ENCODE measurements around the gene TRIM66.
"Not testable (repeated sequence)": the region's sequence is repeated elsewhere in the genome, so short reads cannot be mapped to it uniquely, and the experiment has no call there.

The TRIM66 gene

GRCh38 chr11:8685306-8685705 lies 2.8 kb upstream of the TRIM66 start:
- peaks cover 12% of the 10 kb centered on the region for H3K36me3 ChIP-seq (ENCODE audit: control insufficient read depth, insufficient read depth, low read length)
- no peak overlapping the region for H3K9ac ChIP-seq (ENCODE audit: low read length)
- H3K9me3 ChIP-seq (ENCODE audit: control insufficient read depth, low read length), result no peaks in the 10 kb centered on the region
- H3K4me1 ChIP-seq (ENCODE audit: control insufficient read depth, insufficient read depth, low read length), result peaks cover 27% of the 10 kb centered on the region
- no peak overlapping the region for H3K4me3 ChIP-seq (ENCODE audit: low read length)
- H3K27me3 ChIP-seq (ENCODE audit: control insufficient read depth, insufficient read depth, low read length), result no peaks in the 10 kb centered on the region

- Histone ChIP-seq H3K9ac (ENCODE audit: low read length) (peak overlapping the region; percentile 99), H3K4me1 (ENCODE audit: control insufficient read depth, insufficient read depth, low read length) (peaks cover 27% of the 10 kb centered on the region), H3K4me3 (ENCODE audit: low read length) (peak overlapping the region; percentile 98), H3K36me3 (ENCODE audit: control insufficient read depth, insufficient read depth, low read length) (peaks cover 12% of the 10 kb centered on the region), H3K27me3 (ENCODE audit: control insufficient read depth, insufficient read depth, low read length) (no peaks in the 10 kb centered on the region), H3K9me3 (ENCODE audit: control insufficient read depth, low read length) (no peaks in the 10 kb centered on the region)
These were observed 2.3 kb upstream of the TRIM66 start for GRCh38 chr11:8684600-8685290.

- H3K36me3 ChIP-seq (ENCODE audit: control insufficient read depth, insufficient read depth, low read length), result peaks cover 12% of the 10 kb centered on the region
- peak overlapping the region; percentile 98 for H3K4me3 ChIP-seq (ENCODE audit: low read length)
- H3K4me1 ChIP-seq (ENCODE audit: control insufficient read depth, insufficient read depth, low read length), result peaks cover 34% of the 10 kb centered on the region
- H3K9ac ChIP-seq (ENCODE audit: low read length), result peak overlapping the region; percentile 99
- no peaks in the 10 kb centered on the region for H3K27me3 ChIP-seq (ENCODE audit: control insufficient read depth, insufficient read depth, low read length)
- H3K9me3 ChIP-seq (ENCODE audit: control insufficient read depth, low read length), result no peaks in the 10 kb centered on the region
These were observed 796 bp upstream of the TRIM66 start for GRCh38 chr11:8683115-8683807.

- H3K4me1 ChIP-seq (ENCODE audit: control insufficient read depth, insufficient read depth, low read length), result peaks cover 26% of the 10 kb centered on the region
- no peaks in the 10 kb centered on the region for H3K9me3 ChIP-seq (ENCODE audit: control insufficient read depth, low read length)
- peak overlapping the region; percentile 98 for H3K4me3 ChIP-seq (ENCODE audit: low read length)
- no peaks in the 10 kb centered on the region for H3K27me3 ChIP-seq (ENCODE audit: control insufficient read depth, insufficient read depth, low read length)
- peak overlapping the region; percentile 99 for H3K9ac ChIP-seq (ENCODE audit: low read length)
- H3K36me3 ChIP-seq (ENCODE audit: control insufficient read depth, insufficient read depth, low read length), result peaks cover 12% of the 10 kb centered on the region
These were observed 595 bp downstream of the TRIM66 start for GRCh38 chr11:8681837-8682302.

- Histone ChIP-seq H3K9ac (ENCODE audit: low read length) (no peak overlapping the region), H3K4me1 (ENCODE audit: control insufficient read depth, insufficient read depth, low read length) (peaks cover 14% of the 10 kb centered on the region), H3K27me3 (ENCODE audit: control insufficient read depth, insufficient read depth, low read length) (no peaks in the 10 kb centered on the region), H3K9me3 (ENCODE audit: control insufficient read depth, low read length) (no peaks in the 10 kb centered on the region), H3K4me3 (ENCODE audit: low read length) (no peak overlapping the region), H3K36me3 (ENCODE audit: control insufficient read depth, insufficient read depth, low read length) (no peaks in the 10 kb centered on the region)
These were observed 3.5 kb downstream of the TRIM66 start for GRCh38 chr11:8679006-8679405.

- Histone ChIP-seq H3K36me3 (ENCODE audit: control insufficient read depth, insufficient read depth, low read length) (no peaks in the 10 kb centered on the region), H3K4me3 (ENCODE audit: low read length) (no peak overlapping the region), H3K4me1 (ENCODE audit: control insufficient read depth, insufficient read depth, low read length) (peaks cover 7% of the 10 kb centered on the region), H3K27me3 (ENCODE audit: control insufficient read depth, insufficient read depth, low read length) (no peaks in the 10 kb centered on the region), H3K9ac (ENCODE audit: low read length) (no peak overlapping the region), H3K9me3 (ENCODE audit: control insufficient read depth, low read length) (no peaks in the 10 kb centered on the region)
These were observed 6.0 kb downstream of the TRIM66 start for GRCh38 chr11:8676458-8676857.

GRCh38 chr11:8674859-8675258 lies 7.6 kb downstream of the TRIM66 start:
- Histone ChIP-seq H3K9ac (ENCODE audit: low read length) (no peak overlapping the region), H3K9me3 (ENCODE audit: control insufficient read depth, low read length) (no peaks in the 10 kb centered on the region), H3K36me3 (ENCODE audit: control insufficient read depth, insufficient read depth, low read length) (no peaks in the 10 kb centered on the region), H3K4me3 (ENCODE audit: low read length) (no peak overlapping the region), H3K4me1 (ENCODE audit: control insufficient read depth, insufficient read depth, low read length) (peaks cover 7% of the 10 kb centered on the region), H3K27me3 (ENCODE audit: control insufficient read depth, insufficient read depth, low read length) (no peaks in the 10 kb centered on the region)

GRCh38 chr11:8672346-8672745 lies 10.1 kb downstream of the TRIM66 start:
- Histone ChIP-seq H3K4me1 (ENCODE audit: control insufficient read depth, insufficient read depth, low read length) (no peaks in the 10 kb centered on the region), H3K36me3 (ENCODE audit: control insufficient read depth, insufficient read depth, low read length) (peaks cover 4% of the 10 kb centered on the region), H3K9me3 (ENCODE audit: control insufficient read depth, low read length) (no peaks in the 10 kb centered on the region), H3K27me3 (ENCODE audit: control insufficient read depth, insufficient read depth, low read length) (no peaks in the 10 kb centered on the region), H3K4me3 (ENCODE audit: low read length) (no peak overlapping the region), H3K9ac (ENCODE audit: low read length) (no peak overlapping the region)

GRCh38 chr11:8671651-8672062 lies 10.8 kb downstream of the TRIM66 start:
- Histone ChIP-seq H3K9me3 (ENCODE audit: control insufficient read depth, low read length) (no peaks in the 10 kb centered on the region), H3K4me1 (ENCODE audit: control insufficient read depth, insufficient read depth, low read length) (no peaks in the 10 kb centered on the region), H3K36me3 (ENCODE audit: control insufficient read depth, insufficient read depth, low read length) (peaks cover 4% of the 10 kb centered on the region), H3K9ac (ENCODE audit: low read length) (no peak overlapping the region), H3K27me3 (ENCODE audit: control insufficient read depth, insufficient read depth, low read length) (no peaks in the 10 kb centered on the region), H3K4me3 (ENCODE audit: low read length) (no peak overlapping the region)

GRCh38 chr11:8671193-8671612 lies 11.3 kb downstream of the TRIM66 start:
- H3K36me3 ChIP-seq (ENCODE audit: control insufficient read depth, insufficient read depth, low read length), result peaks cover 4% of the 10 kb centered on the region
- H3K9me3 ChIP-seq (ENCODE audit: control insufficient read depth, low read length), result no peaks in the 10 kb centered on the region
- no peaks in the 10 kb centered on the region for H3K4me1 ChIP-seq (ENCODE audit: control insufficient read depth, insufficient read depth, low read length)
- no peak overlapping the region for H3K9ac ChIP-seq (ENCODE audit: low read length)
- no peaks in the 10 kb centered on the region for H3K27me3 ChIP-seq (ENCODE audit: control insufficient read depth, insufficient read depth, low read length)
- H3K4me3 ChIP-seq (ENCODE audit: low read length), result no peak overlapping the region

- not testable (repeated sequence) for H3K9ac ChIP-seq (ENCODE audit: low read length); H3K4me3 ChIP-seq (ENCODE audit: low read length); H3K27me3 ChIP-seq (ENCODE audit: control insufficient read depth, insufficient read depth, low read length)
These were observed 12.4 kb downstream of the TRIM66 start for GRCh38 chr11:8670081-8670480.

GRCh38 chr11:8665222-8665621 lies 17.2 kb downstream of the TRIM66 start:
- no peaks in the 10 kb centered on the region for H3K4me1 ChIP-seq (ENCODE audit: control insufficient read depth, insufficient read depth, low read length)
- H3K9ac ChIP-seq (ENCODE audit: low read length), result no peak overlapping the region
- H3K36me3 ChIP-seq (ENCODE audit: control insufficient read depth, insufficient read depth, low read length), result peaks cover 4% of the 10 kb centered on the region
- H3K4me3 ChIP-seq (ENCODE audit: low read length), result no peak overlapping the region
- H3K9me3 ChIP-seq (ENCODE audit: control insufficient read depth, low read length), result no peaks in the 10 kb centered on the region
- no peaks in the 10 kb centered on the region for H3K27me3 ChIP-seq (ENCODE audit: control insufficient read depth, insufficient read depth, low read length)

More at GRCh38 chr11:8670081-8670480, 12.4 kb downstream of the TRIM66 start:
- H3K9me3 ChIP-seq (ENCODE audit: control insufficient read depth, low read length); H3K4me1 ChIP-seq (ENCODE audit: control insufficient read depth, insufficient read depth, low read length); H3K36me3 ChIP-seq (ENCODE audit: control insufficient read depth, insufficient read depth, low read length): not testable (repeated sequence)
